IPS-18a (cell line): Measurements from ENCODE around the gene COL18A1.

Experiments used
- H3K27ac ChIP-seq: one replicate; pipeline ENCODE4 v1.5.1; 2013; ENCODE audit warnings: low read length
- H3K27me3 ChIP-seq: one replicate; pipeline ENCODE4 v1.6.1; 2013; ENCODE audit warnings: mild to moderate bottlenecking, low read length; ENCODE audit not compliant: control insufficient read depth, insufficient read depth
- H3K36me3 ChIP-seq: one replicate; pipeline ENCODE4 v1.6.1; 2013; ENCODE audit warnings: low read depth, low read length; ENCODE audit not compliant: control insufficient read depth
- H3K4me1 ChIP-seq: one replicate; pipeline ENCODE4 v1.6.1; 2013; ENCODE audit warnings: low read depth, low read length; ENCODE audit not compliant: control insufficient read depth
- H3K4me3 ChIP-seq: one replicate; pipeline ENCODE4 v1.5.1; 2013; ENCODE audit warnings: low read length
- H3K9ac ChIP-seq: one replicate; pipeline ENCODE4 v1.6.1; 2013; ENCODE audit warnings: mild to moderate bottlenecking, low read length, moderate library complexity
- H3K9me3 ChIP-seq: one replicate; pipeline ENCODE4 v1.6.1; 2013; ENCODE audit warnings: low read depth, low read length; ENCODE audit not compliant: control insufficient read depth

COL18A1 gene

DNA sequence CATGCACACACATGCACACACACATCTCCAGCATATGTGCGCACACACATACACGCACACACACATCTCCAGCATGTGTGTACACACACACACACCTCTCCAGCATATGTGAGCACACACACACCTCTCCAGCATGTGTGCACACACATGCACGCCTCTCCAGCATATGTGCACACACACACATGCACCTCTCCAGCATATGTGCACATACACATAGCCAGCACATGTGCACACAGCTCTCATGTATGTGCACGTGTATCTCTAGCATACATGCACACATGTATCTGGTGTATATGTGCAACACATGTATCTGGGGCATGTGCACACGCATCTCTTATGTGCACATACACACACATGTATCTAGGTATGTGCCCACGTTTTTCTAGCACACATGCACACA, 79.4 kb downstream of the COL18A1 start:
- H3K9me3 ChIP-seq = no peaks in the 10 kb centered on the region
- H3K36me3 ChIP-seq = peaks cover 31% of the 10 kb centered on the region
- H3K9ac ChIP-seq = no peak overlapping the region
- no peaks in the 10 kb centered on the region for H3K27me3 ChIP-seq
- H3K4me3 ChIP-seq = no peak overlapping the region
- H3K27ac ChIP-seq = no peak overlapping the region
- peaks cover 9% of the 10 kb centered on the region for H3K4me1 ChIP-seq

DNA sequence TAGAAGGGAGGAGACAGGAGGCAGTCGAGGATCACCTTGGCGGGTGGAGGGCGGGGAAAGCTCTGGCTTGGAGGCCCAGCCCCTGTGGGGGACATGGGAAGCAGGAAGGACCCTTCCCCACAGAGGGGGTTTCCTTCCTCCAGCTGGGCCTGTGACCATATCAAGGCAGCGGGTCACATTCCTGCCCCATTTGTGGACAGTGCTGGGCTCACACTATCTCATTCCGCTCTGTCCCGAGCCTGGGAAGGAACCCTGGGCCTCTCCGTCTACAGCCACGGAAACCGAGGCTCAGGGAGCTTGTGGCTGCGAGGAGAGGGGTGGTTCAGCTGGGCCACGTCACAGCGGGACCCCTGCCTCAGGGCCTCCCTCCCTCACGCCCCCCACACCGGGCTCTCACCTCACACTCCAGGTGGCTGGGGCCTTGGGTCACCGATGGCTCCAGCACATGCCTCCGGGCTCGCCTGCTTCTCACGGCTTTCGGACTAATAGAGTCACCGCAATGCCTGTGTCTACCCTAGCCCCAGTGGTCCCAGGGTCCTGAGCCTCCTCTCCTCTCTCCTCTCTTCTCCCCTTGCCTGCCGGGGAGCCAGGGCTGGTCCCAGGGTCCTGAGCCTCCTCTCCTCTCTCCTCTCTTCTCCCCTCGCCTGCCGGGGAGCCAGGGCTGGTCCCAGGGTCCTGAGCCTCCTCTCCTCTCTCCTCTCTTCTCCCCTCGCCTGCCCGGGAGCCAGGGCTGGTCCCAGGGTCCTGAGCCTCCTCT, 80.9 kb downstream of the COL18A1 start:
- Histone ChIP-seq H3K27me3 (no peaks in the 10 kb centered on the region), H3K9ac (no peak overlapping the region), H3K9me3 (no peaks in the 10 kb centered on the region), H3K4me3 (no peak overlapping the region), H3K27ac (no peak overlapping the region), H3K4me1 (peaks cover 9% of the 10 kb centered on the region), H3K36me3 (peaks cover 30% of the 10 kb centered on the region)

DNA sequence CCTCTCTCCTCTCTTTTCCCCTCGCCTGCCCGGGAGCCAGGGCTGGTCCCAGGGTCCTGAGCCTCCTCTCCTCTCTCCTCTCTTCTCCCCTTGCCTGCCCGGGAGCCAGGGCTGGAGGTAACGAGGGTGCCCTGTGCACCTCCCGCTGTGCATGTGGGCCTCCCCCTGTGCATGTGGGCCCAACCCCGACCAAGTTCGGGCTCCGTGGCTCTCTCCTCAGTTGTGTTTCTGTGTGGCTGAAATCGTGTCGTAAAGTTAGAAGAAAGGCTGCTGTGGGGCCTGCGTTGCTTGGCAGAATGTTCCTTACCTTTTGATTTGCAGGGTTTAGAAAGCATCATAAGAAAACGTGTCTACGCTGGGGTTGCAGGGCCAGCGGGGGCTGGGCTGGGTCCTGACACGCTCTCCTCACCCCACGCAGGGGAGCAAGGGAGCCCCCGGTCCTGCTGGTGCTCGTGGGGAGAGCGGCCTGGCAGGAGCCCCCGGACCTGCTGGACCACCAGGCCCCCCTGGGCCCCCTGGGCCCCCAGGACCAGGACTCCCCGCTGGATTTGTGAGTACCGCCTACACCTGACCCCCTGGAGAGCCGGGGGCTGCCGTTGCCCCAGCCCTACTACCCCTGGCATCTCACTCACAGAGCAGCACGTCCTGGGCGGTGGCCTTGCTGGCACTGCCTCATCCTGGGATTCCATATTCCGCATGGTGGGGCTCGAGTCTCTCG, 81.6 kb downstream of the COL18A1 start:
- Histone ChIP-seq H3K9ac (no peak overlapping the region), H3K4me1 (peaks cover 9% of the 10 kb centered on the region), H3K27ac (no peak overlapping the region), H3K4me3 (no peak overlapping the region), H3K36me3 (peaks cover 30% of the 10 kb centered on the region), H3K27me3 (no peaks in the 10 kb centered on the region), H3K9me3 (no peaks in the 10 kb centered on the region)

DNA sequence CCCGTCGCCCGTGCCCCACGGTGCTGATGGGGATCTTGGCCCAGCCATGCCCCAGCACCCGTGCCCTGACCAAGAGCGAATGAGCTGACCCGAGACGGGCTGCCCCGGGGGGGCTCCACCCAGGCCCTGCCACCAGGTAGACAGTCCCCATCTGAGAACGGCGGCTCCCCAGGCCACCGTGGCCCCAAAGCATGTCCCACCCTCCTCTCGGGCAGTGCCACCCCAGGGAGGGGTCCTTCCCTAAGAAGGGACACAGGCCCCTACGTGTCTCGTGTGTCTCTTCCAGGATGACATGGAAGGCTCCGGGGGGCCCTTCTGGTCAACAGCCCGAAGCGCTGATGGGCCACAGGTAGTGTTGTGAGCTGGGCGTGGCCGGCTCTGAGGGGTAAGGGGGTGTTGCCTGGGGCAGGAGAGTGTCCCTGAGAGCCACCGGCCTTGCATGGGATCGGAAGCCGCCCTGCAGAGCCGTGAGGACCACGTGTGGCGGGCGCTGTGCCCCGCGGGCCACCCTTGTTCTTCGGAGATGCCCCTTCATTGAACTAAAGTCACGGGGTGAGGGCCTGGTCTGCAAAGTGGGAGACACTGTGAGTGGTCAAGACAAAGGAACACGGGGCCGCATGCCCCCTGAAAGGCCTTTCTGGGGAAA, 82.3 kb downstream of the COL18A1 start:
- Histone ChIP-seq H3K4me1 (peaks cover 9% of the 10 kb centered on the region), H3K9me3 (no peaks in the 10 kb centered on the region), H3K4me3 (no peak overlapping the region), H3K9ac (no peak overlapping the region), H3K36me3 (peaks cover 26% of the 10 kb centered on the region), H3K27me3 (no peaks in the 10 kb centered on the region), H3K27ac (no peak overlapping the region)

DNA sequence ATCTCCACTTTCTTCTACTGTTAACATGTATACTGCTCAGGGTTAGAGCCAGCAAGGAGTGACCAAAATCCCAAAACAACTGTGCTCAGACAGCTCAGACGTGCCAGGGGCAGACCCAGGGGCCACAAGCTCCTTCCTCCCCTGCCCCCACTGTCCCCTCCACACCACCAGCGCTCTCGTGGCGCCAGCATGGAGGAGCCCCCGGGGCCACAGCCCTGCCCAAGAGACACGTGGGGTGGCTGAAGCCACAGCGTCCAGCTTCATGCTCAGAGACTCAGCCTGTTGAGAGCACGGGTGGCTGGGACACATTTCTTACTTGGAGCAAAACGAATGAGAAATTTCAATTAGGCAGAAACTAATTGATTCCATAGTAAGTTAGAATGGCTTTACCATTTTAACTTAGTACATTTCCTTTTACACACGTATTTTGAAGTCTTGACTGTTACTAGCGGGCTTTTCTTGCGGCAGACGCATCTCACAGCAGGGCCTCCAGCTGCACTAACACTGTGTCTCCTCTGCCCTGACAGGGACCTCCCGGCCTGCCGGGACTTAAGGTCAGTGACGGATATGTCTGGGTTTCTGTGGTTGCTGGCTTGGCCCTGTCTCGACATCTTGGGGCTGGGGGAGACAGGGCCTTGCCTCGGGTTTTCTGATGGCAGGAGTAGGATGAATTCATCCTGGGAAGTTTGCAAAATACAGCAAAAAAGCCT, 83.1 kb downstream of the COL18A1 start:
- H3K4me1 ChIP-seq = peaks cover 9% of the 10 kb centered on the region

DNA sequence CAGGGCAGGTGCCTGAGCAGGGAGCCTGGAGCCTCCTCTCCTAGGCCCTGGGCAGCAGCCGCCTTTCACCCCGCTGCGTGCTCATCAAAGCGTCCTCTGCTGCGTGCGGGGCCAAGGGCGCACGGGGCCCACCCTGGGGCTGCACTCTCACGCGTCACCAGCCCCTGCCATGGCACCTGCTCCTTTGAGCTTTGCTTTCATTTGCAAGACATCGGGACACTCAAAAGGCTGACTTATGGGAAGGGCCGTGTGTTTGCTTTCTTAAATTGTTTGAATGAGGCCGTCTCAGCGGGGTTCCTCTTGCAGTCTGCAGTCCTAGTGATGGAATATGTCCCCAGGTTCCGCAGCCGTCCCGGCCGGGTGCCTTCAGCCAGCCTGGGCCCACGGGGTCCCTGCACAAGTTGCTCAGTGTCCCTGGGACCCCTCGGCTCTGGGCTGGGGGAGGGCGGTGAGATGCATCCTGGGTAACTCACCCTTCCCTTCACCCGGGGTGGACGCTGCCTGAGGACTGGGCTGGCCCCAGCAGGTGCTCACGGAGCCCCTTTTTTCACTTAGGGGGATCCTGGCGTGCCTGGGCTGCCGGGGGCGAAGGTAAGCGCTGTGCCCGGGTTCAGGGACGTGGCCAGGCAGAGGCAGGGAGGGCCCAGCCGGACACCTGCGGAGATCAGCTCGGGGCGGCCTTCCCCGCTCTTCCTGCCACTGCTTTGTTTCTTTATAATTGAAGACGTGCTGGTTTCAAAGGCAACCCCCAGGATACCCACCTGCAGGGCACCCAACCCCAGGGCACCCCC, 84.2 kb downstream of the COL18A1 start:
- Histone ChIP-seq H3K4me3 (no peak overlapping the region), H3K27me3 (no peaks in the 10 kb centered on the region), H3K9me3 (no peaks in the 10 kb centered on the region), H3K36me3 (peaks cover 19% of the 10 kb centered on the region), H3K27ac (no peak overlapping the region), H3K4me1 (peaks cover 9% of the 10 kb centered on the region), H3K9ac (no peak overlapping the region)

More for the DNA sequence above, 83.1 kb downstream of the COL18A1 start:
- Histone ChIP-seq H3K36me3 (peaks cover 25% of the 10 kb centered on the region), H3K27ac (no peak overlapping the region), H3K4me3 (no peak overlapping the region), H3K27me3 (no peaks in the 10 kb centered on the region), H3K9me3 (no peaks in the 10 kb centered on the region), H3K9ac (no peak overlapping the region)

DNA sequence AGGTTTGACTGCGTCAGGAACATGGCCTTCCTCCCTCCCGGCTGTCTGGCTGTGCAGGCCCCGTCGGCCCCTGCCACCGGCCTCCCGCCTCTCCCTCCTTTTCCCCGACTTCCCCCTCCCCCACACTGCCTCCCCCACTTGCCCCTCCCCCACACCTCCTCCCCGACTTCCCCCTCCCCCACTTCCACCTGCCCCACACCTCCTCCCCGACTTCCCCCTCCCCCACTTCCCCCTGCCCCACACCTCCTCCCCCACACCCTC, 84.7 kb downstream of the COL18A1 start:
- peaks cover 9% of the 10 kb centered on the region for H3K4me1 ChIP-seq
- no peak overlapping the region for H3K9ac ChIP-seq
- no peak overlapping the region for H3K27ac ChIP-seq
- H3K27me3 ChIP-seq = no peaks in the 10 kb centered on the region
- no peaks in the 10 kb centered on the region for H3K9me3 ChIP-seq
- H3K4me3 ChIP-seq = no peak overlapping the region
- H3K36me3 ChIP-seq = peaks cover 13% of the 10 kb centered on the region

DNA sequence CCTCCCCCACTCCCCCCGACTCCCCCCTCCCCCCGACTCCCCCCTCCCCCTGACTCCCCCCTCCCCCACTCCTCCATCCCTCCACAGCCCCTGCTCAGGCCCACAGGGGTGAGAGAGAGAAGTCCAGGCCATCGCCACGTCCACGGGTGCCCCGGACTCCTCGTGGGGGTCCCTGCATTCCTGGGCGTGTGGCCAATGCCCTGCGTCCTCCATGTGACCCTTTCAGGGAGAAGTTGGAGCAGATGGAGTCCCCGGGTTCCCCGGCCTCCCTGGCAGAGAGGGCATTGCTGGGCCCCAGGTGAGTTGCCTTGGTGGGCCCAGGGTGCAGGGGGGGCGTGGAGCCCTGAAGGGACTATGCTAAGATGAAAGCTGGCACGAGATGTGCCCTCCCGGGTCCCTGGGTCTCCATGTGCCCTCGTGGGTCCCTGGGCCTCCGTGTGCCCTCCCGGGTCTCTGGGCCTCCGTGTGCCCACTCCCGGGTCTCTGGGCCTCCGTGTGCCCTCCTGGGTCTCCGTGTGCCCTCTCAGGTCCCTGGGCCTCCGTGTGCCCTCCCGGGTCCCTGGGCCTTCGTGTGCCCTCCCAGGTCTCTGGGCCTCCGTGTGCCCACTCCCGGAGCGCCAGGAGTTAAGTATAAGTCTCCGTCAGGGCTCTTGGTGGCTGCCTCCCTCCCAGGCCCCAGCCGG, 85.2 kb downstream of the COL18A1 start:
- Histone ChIP-seq H3K9me3 (no peaks in the 10 kb centered on the region), H3K9ac (no peak overlapping the region), H3K36me3 (peaks cover 15% of the 10 kb centered on the region), H3K4me1 (peaks cover 9% of the 10 kb centered on the region), H3K27ac (no peak overlapping the region), H3K4me3 (no peak overlapping the region), H3K27me3 (no peaks in the 10 kb centered on the region)

DNA sequence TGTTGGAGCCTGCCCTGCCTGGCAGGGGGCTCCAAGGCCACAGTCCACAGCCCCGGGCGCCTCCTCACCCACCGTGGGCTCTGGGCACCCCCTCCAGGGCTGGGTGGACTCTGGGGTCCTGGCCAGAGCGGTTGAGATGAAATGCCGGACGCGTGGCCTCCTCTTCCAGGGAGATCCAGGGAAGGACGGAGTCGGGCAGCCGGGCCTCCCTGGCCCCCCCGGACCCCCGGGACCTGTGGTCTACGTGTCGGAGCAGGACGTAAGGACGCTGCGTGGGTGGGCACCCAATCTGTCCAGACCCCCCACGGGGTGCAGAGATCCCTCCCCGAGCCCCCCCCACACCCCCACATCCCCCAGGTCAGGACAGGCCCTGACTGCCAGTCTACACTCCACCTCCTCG, 86.1 kb downstream of the COL18A1 start:
- Histone ChIP-seq H3K9me3 (no peaks in the 10 kb centered on the region), H3K36me3 (peaks cover 23% of the 10 kb centered on the region), H3K4me3 (no peak overlapping the region), H3K27ac (no peak overlapping the region), H3K27me3 (no peaks in the 10 kb centered on the region), H3K4me1 (peaks cover 9% of the 10 kb centered on the region), H3K9ac (no peak overlapping the region)

DNA sequence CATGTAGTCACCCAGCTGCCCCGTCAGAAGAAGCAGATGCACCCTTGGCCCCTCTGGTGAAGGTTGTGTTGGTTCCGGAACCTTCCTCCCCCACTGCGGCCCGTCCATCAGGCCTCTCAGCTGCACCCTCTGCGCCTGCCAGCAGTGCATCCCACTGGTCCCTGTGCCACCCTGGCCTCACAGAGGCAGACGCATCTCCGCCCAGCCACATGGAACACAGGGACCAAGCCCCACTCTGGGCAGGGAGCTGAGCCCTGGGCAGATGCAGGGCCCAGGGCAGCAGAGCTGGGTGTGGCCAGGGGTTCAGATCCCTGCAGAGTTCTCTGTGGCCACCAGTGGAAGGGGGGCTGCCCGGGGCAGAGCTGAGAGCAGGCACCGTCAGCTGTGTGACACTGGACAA, 86.7 kb downstream of the COL18A1 start:
- no peak overlapping the region for H3K9ac ChIP-seq
- no peaks in the 10 kb centered on the region for H3K27me3 ChIP-seq
- no peaks in the 10 kb centered on the region for H3K9me3 ChIP-seq
- H3K27ac ChIP-seq = no peak overlapping the region
- no peak overlapping the region for H3K4me3 ChIP-seq
- peaks cover 29% of the 10 kb centered on the region for H3K36me3 ChIP-seq
- H3K4me1 ChIP-seq = peaks cover 9% of the 10 kb centered on the region
